HUES6 (cell line): ENCODE data around the gene STAT5B.

Source experiments
- H3K27ac ChIP-seq: 2 replicates; pipeline ENCODE4 v1.7.0; 2013; ENCODE audit warnings: low read depth, mild to moderate bottlenecking, low read length, inconsistent platforms
- H3K27me3 ChIP-seq: 2 replicates; pipeline ENCODE4 v1.6.1; 2013; ENCODE audit warnings: low read length; ENCODE audit not compliant: control insufficient read depth, insufficient read depth
- H3K36me3 ChIP-seq: 2 replicates; pipeline ENCODE4 v1.6.1; 2013; ENCODE audit warnings: low read length; ENCODE audit not compliant: control insufficient read depth, insufficient read depth
- H3K4me1 ChIP-seq: 2 replicates; pipeline ENCODE4 v1.6.1; 2013; ENCODE audit warnings: low read length; ENCODE audit not compliant: control insufficient read depth, insufficient read depth
- H3K4me3 ChIP-seq: 2 replicates; pipeline ENCODE4 v1.5.1; 2013; ENCODE audit warnings: low read depth, low read length
- H3K9ac ChIP-seq: one replicate; pipeline ENCODE4 v1.6.1; 2013; ENCODE audit warnings: mild to moderate bottlenecking, low read length
- H3K9me3 ChIP-seq: 2 replicates; pipeline ENCODE4 v1.6.1; 2013; ENCODE audit warnings: low read depth, low read length; ENCODE audit not compliant: control insufficient read depth, insufficient read depth

The STAT5B gene

DNA sequence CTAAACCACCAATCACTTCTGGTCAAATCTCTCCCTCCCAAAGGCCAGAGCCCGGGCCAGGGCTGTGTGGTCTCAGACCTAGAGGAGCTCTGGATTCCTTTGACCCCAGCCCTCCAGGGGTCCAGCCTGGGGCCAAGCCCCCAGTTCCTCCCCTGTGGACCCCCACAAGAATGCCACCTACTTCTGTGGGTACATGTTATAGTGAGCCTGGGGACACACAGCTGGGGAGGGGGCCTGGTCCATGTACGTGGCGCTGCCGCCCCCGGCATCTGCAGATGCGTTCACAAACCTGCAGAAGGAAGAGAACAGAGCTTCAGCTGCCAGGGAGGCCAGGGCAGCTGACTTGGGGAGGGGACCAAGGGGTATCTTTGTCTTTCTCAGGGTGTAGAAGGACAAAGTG is 74.0 kb downstream of the STAT5B start:
- H3K9ac ChIP-seq = no peak overlapping the region
- no peak overlapping the region for H3K4me3 ChIP-seq
- H3K27me3 ChIP-seq = no peaks in the 10 kb centered on the region
- peaks cover 61% of the 10 kb centered on the region for H3K36me3 ChIP-seq
- H3K27ac ChIP-seq = no peak overlapping the region
- no peaks in the 10 kb centered on the region for H3K4me1 ChIP-seq
- no peaks in the 10 kb centered on the region for H3K9me3 ChIP-seq

DNA sequence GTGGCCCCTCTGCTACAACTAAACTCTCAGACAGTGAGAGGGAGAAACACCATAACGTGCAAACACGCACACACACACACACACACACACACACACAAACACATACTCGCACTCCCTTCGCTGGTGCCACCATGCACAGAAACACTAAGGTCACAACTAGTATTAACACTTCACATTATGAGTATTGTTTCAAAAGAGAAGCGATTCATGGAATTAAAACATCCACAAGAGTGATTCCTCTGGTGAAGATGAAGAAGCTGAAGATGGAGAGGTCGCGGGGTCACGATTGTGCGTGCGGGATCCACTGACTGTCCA is 74.8 kb downstream of the STAT5B start:
- Histone ChIP-seq H3K36me3 (peaks cover 59% of the 10 kb centered on the region), H3K9me3 (no peaks in the 10 kb centered on the region), H3K4me3 (no peak overlapping the region), H3K9ac (no peak overlapping the region), H3K27me3 (no peaks in the 10 kb centered on the region), H3K27ac (no peak overlapping the region), H3K4me1 (no peaks in the 10 kb centered on the region)

DNA sequence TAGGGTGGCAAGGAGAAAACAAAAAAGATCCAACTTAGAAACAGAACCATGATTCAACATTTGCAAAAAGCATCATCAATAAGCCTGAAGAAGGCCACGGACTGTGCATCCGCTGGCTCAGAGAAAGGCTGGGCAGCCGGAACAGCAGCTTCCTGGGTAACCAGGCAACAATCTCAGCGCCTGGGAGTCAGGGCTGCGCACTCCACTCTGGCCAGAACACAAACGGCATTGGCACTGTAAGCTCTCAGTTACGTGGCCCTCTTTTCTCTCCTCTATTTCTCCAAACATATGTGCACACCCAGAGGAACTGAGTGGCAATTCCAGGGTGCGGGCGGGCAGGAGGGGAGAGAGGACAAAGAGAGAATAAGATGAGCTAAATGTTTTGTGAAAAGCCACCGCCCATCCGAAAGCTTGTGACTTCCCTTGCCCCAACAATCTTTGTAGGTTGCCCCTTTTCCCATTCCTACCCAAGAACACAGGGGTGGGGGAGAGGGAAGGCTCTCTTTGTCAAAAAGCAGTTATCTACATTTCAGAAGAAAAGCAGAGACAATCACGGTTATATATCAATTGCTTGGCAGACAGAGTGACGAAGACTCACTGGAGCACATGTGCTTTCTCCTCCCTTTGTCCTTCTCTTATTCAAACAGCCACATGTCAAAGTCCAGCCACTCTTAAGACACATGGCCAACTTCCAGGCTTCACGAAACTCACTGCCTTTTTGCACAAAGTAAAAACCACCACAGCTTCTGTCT is 75.3 kb downstream of the STAT5B start:
- peaks cover 54% of the 10 kb centered on the region for H3K36me3 ChIP-seq
- H3K27ac ChIP-seq = no peak overlapping the region
- no peaks in the 10 kb centered on the region for H3K9me3 ChIP-seq
- H3K9ac ChIP-seq = no peak overlapping the region
- H3K4me1 ChIP-seq = no peaks in the 10 kb centered on the region
- H3K27me3 ChIP-seq = no peaks in the 10 kb centered on the region
- no peak overlapping the region for H3K4me3 ChIP-seq

DNA sequence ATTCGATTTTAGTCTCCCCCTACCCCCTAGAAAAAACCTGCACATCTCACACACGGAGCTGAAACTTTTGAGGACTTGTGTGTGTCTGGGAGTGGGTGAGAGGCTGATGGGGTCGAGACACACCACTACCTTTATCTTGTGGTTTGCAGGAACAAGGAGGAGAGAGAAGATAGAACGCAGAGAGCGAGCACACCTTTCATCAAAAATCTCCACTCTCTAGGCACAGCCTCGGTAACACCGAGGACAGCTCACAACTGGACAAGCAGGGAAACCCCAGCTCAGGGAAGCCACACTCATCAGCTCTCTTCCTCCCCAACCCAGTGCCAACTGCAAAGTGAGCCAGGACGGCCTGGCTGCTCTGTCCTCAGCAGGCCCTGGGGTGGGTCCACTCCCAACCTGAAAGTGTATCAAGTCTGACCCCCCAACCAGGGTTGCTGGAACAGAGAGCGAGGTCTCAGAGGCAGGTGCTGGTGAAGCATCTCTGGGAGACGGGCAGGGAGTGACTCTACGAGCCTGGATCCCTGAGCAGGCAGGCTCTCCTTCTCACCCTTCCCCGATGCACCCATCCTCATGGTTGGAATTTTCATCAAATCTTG is 76.7 kb downstream of the STAT5B start:
- peaks cover under 1% of the 10 kb centered on the region; the same call in 1 of the 2 replicates for H3K4me1 ChIP-seq
- H3K4me3 ChIP-seq = no peak overlapping the region
- no peak overlapping the region for H3K9ac ChIP-seq
- peaks cover 44% of the 10 kb centered on the region for H3K36me3 ChIP-seq
- no peak overlapping the region for H3K27ac ChIP-seq
- H3K27me3 ChIP-seq = no peaks in the 10 kb centered on the region
- H3K9me3 ChIP-seq = no peaks in the 10 kb centered on the region

DNA sequence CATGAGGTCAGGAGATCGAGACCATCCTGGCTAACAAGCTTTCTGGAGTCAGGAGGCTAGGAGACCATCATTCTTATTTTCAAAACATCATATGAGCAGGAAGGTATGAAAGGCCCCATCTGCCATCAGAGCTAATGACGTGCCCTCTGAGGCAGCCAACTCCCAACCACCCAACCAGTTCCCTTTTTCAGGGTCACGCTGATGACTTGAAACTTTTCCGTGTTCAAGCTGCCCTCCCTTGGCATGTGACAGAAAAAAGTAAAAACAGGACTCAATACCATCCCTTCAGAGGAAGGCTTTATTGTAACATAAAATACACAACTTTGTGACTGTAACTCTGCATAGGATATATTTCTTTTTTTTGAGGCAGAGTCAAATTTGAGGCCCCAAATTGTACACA is 77.3 kb downstream of the STAT5B start:
- no peaks in the 10 kb centered on the region for H3K27me3 ChIP-seq
- H3K36me3 ChIP-seq = peaks cover 38% of the 10 kb centered on the region
- H3K9me3 ChIP-seq = no peaks in the 10 kb centered on the region
- H3K4me3 ChIP-seq = no peak overlapping the region
- H3K9ac ChIP-seq = no peak overlapping the region
- H3K27ac ChIP-seq = no peak overlapping the region
- H3K4me1 ChIP-seq = peaks cover 7% of the 10 kb centered on the region; the same call in 1 of the 2 replicates

DNA sequence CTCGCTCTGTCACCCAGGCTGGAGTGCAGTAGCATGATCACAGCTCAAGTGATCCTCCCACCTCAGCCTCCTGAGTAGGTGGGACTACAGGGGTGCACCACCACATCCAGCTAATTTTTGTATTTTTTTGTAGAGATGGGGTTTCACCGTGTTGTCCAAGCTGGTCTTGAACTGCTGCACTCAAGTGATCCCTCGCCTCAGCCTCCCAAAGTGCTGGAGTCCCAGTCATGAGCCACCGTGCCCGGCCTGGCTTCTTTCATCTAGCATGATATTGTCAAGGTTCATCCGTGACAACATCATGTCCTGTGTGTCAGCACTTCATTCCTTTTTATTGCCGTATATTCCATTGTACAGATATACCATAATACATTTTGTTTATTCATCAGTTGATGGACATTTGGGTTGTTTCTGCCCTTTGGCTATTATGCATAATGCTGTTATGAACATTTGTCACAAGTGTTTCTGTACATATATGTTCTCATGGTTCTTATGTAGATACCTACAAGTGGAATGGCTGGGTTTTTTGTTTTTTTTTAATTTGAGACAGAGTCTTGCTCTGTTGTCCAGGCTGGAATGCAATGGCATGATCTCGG is 78.5 kb downstream of the STAT5B start:
- no peaks in the 10 kb centered on the region for H3K9me3 ChIP-seq
- H3K27me3 ChIP-seq = no peaks in the 10 kb centered on the region
- no peak overlapping the region for H3K27ac ChIP-seq
- peaks cover 29% of the 10 kb centered on the region for H3K36me3 ChIP-seq
- no peak overlapping the region for H3K4me3 ChIP-seq
- H3K9ac ChIP-seq = no peak overlapping the region
- H3K4me1 ChIP-seq = peaks cover 14% of the 10 kb centered on the region; the same call in 1 of the 2 replicates

DNA sequence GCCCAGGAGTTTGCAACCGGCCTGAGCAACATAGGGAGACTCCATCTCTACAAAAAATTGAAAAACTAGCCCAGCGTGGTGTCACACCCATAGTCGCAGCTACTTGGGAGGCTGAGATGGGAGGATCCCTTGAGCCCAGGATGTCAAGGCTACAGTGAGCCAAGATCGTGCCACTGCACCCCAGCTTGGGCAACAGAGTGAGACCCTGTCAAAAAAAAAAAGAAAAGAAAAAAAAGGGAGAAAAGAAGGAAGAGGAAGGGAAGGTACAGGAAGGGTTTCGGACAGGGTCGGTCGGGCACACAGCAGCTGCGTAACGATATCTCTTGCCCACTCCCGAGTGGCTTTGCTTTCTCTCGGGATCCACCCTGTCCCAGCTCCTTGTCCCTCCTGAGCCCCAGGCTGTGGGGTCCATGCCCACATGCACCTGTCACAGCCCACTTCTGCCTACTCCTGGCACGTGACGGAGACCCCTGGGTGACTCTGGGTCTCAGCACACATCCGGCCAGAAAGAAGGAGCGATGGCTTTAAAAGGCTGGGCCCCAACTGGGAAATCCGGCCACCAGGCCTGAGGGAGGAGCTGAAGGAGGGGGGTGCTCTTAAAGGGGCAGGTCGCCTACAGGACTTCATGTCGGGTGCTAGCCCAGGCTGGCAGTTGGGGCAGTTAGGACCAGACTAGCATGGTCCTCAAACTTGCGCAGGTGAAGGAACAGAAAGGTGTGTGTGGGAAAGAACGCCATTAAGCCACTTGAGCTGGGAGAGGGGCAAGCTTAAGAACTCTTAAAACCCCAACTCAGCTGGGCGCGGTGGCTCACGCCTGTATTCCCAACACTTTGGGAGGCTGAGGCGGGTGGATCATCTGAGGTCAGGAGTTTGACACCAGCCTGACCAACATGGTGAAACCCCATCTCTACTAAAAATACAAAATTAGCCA is 82.0 kb downstream of the STAT5B start, which contains the start of gene GHDC:
TSS of gene GHDC (minus strand) at position 526 of the 931 bp plus-strand sequence. CDS start 913 bp downstream, outside the sequence.
- H3K4me1 ChIP-seq = peaks cover 14% of the 10 kb centered on the region; the same call in 1 of the 2 replicates
- no peaks in the 10 kb centered on the region for H3K9me3 ChIP-seq
- peak within 1 kb of the TSS; percentile 52 for H3K9ac ChIP-seq
- no peaks in the 10 kb centered on the region for H3K36me3 ChIP-seq
- no peak within 1 kb of the TSS for H3K27ac ChIP-seq
- peak within 1 kb of the TSS; percentile 56 for H3K4me3 ChIP-seq
- no peaks in the 10 kb centered on the region for H3K27me3 ChIP-seq

DNA sequence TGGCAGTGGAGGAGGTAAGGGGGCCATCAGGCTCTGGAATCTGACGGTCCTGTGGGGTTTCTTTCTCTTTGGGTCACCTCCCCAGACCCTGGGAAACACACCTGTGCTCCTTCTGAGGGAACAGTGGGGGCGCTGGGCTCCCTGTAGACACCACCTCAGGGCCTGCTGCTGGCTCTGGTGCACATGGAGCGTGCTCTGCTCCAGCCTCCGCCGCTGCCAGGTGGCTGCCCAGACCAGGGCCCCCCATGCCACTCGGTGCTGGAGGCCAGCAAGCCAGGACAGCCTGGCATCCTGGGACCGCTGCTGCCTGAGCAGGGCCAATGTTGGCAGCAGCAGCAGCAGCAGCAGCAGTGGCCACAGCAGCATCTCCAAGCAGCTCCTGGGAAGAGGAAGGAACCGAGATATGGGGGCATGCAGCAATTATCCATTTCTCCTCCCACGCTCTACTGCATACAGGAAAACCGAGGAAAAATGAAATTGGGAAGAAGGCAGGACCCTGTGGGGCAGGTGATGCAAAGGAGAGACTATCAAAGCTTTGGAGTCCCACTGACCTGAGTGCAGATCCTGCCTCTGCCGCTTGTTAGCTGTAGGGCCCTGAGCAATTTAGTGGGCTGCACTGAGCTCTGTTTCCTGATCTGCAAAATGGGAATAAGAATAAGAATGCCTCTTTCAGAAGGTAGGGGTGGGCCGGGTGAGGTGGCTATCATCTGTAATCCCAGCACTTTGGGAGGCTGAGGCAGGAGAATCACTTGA is 82.8 kb downstream of the STAT5B start:
- no peaks in the 10 kb centered on the region for H3K27me3 ChIP-seq
- H3K4me3 ChIP-seq = peak overlapping the region; percentile 56; the same call in 1 of the 2 replicates
- no peak overlapping the region for H3K9ac ChIP-seq
- no peak overlapping the region for H3K27ac ChIP-seq
- H3K36me3 ChIP-seq = no peaks in the 10 kb centered on the region
- peaks cover 14% of the 10 kb centered on the region; the same call in 1 of the 2 replicates for H3K4me1 ChIP-seq
- H3K9me3 ChIP-seq = no peaks in the 10 kb centered on the region

DNA sequence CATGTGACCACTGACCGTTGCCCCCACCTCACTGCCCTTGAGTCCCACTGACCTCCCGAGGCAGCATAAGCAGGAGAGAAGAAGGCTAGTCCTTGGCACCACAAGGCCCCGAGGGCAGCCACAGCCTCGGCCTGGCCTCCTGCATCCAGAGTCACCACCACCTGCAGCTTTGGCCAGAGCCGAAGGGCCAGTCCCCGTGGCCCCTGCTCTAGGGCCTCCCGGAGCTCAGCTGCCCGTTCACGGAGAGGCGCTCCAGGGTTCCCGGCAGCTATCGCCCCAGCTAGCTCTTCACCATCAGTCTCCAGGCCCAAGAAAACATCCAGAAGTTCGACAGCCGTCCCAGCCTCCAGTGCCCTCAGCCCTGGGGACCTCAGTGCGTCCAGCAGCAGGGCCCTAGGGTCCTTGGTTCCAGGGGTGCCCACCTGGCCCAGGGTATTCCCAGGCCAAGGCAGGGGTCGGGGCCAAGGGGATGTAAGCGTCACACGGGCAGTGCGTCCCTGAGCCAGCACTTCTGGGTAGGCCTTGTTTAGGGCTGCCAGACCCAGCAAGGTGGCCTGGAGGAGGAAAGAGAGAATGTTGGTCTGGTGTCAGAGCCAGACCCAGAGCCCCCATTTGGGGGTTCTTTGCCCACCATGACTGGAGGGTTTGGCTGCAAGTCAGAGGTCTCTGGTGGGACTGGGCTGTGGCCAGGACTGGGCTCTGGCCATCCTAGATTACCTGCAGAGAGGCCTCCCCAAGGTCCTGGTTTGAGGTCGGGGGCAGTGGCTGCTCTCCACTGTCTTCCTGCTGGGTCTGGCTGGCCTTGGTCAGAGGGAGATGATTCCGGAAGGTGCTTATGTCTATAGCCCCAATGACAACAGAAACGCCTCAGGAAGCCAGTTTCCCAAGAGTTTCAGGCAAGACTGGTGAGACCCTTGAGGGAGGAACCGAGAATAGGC is 83.7 kb downstream of the STAT5B start:
- H3K27me3 ChIP-seq = no peaks in the 10 kb centered on the region
- H3K9me3 ChIP-seq = no peaks in the 10 kb centered on the region
- no peak overlapping the region for H3K9ac ChIP-seq
- peaks cover 14% of the 10 kb centered on the region; the same call in 1 of the 2 replicates for H3K4me1 ChIP-seq
- H3K27ac ChIP-seq = no peak overlapping the region
- no peaks in the 10 kb centered on the region for H3K36me3 ChIP-seq
- no peak overlapping the region for H3K4me3 ChIP-seq
